ENCODE data around the gene SFMBT1. TPM values are rescaled to one million over a fixed set of nuclear protein-coding genes. Genes with fewer than 3 reads are reported as not detected.

Gene SFMBT1
- total and polyA plus RNA-seq, 2 experiments from 2014 or later, result 5.3 to 24.0 TPM

- Histone ChIP-seq H2AFZ (no peak overlapping the region), H3K4me3 (no peak overlapping the region), H3F3A (replicated peaks; ENCODE audit: low read depth) (no peaks in the 10 kb centered on the region), H3K36me3 (ENCODE audit: insufficient read depth) (no peaks in the 10 kb centered on the region; the same call in 1 of the 2 replicates), H4K20me1 (replicated peaks; ENCODE audit: insufficient read depth) (no peaks in the 10 kb centered on the region), H3K4me1 (ENCODE audit: insufficient read depth) (no peaks in the 10 kb centered on the region), H3K4me2 (no peak overlapping the region), H3K27ac (ENCODE audit: low read depth) (no peak overlapping the region), H3K9me2 (ENCODE audit: insufficient read depth) (no peaks in the 10 kb centered on the region), H3K27me3 (ENCODE audit: insufficient read depth) (no peaks in the 10 kb centered on the region), H3K79me2 (replicated peaks; ENCODE audit: insufficient read depth) (no peaks in the 10 kb centered on the region)
- no peaks in the 10 kb centered on the region for H3K9me3 Mint-ChIP-seq
- peak; percentile 95 for ATAC-seq
- H3K4me3 Mint-ChIP-seq, result no peak overlapping the region
- H3K27me3 Mint-ChIP-seq (ENCODE audit: insufficient read depth, low read depth, poor library complexity), result no peaks in the 10 kb centered on the region
- TF ChIP-seq POLR2AphosphoS5 (IDR thresholded peaks at IDR 0.05; ENCODE audit: low read depth), result no peak
- no peak for TF ChIP-seq EZH2phosphoT487 (IDR thresholded peaks at IDR 0.05; ENCODE audit: unreplicated experiment)
- TF ChIP-seq EZH2 (IDR thresholded peaks at IDR 0.05; ENCODE audit: low read depth, unreplicated experiment), result no peak
- peak; percentile 79 to 80 for TF ChIP-seq CTCF (conservative IDR thresholded peaks at IDR 0.05; ENCODE audit: low read depth in 2 of 2)
- no peak for TF ChIP-seq JUNB (IDR thresholded peaks at IDR 0.05; ENCODE audit: unreplicated experiment)
- no peak for TF ChIP-seq ZNF462 (CRISPR knock-in tag; IDR thresholded peaks at IDR 0.05)
- H3K4me1 Mint-ChIP-seq, result peaks cover 6% of the 10 kb centered on the region; the same call in 2 of the 3 replicates
- peak; percentile 84 for DNase-seq (ENCODE audit: low spot score)
- H3K36me3 Mint-ChIP-seq (ENCODE audit: low read depth), result 0 out of 3 replicates have a peak, but pooled peaks cover 3% of the 10 kb centered on the region
- no peak overlapping the region for H3K27ac Mint-ChIP-seq
Observed at GRCh38 chr3:52934630-52935530, 111.0 kb downstream of the SFMBT1 start.

Data from GM23338 (cell line).